ENCODE measurements around the gene CFAP45. TPM values are rescaled to one million over a fixed set of nuclear protein-coding genes. Genes with fewer than 3 reads are reported as not detected.

CFAP45 gene
- total RNA-seq, 4 donors from 2014 or later, result 0.56 to 0.94 TPM; not detected in 2

DNA sequence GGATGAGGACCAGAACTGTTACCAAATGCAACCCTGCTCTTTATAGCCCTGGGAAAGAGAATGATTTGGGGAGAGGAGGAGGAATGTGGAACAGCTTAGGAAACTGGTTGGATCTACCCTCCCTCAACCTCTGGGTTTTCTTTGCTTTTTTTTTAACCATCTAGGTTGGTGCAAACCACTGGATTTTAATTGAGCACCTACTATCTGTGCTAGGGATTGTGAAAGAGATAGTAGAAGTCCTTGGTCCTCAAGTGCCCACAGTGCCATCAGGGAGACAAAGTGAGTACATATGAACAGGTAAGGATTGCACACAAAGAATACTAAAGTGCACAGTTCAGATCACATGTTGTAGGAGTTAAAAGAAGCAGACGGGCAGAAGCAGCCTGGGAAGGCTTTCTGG is 20.7 kb upstream of the CFAP45 start:
- peaks cover 18 to 32% of the 10 kb centered on the region in 2 donors for H3K4me1 ChIP-seq
- DNase-seq, result no peak
- no peak for TF ChIP-seq POLR2A (IDR thresholded peaks at IDR 0.05)
- TF ChIP-seq, protein P1, sequence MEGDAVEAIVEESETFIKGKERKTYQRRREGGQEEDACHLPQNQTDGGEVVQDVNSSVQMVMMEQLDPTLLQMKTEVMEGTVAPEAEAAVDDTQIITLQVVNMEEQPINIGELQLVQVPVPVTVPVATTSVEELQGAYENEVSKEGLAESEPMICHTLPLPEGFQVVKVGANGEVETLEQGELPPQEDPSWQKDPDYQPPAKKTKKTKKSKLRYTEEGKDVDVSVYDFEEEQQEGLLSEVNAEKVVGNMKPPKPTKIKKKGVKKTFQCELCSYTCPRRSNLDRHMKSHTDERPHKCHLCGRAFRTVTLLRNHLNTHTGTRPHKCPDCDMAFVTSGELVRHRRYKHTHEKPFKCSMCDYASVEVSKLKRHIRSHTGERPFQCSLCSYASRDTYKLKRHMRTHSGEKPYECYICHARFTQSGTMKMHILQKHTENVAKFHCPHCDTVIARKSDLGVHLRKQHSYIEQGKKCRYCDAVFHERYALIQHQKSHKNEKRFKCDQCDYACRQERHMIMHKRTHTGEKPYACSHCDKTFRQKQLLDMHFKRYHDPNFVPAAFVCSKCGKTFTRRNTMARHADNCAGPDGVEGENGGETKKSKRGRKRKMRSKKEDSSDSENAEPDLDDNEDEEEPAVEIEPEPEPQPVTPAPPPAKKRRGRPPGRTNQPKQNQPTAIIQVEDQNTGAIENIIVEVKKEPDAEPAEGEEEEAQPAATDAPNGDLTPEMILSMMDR (IDR thresholded peaks at IDR 0.05), result no peak
- intact Hi-C loops (cut with DNase I), result loop anchor here (10.0 kb wide), 1 partner anchor 174 kb away; the partner anchor contains the start of gene IGSF8
- WGBS, 2 donors, result 72 to 92% methylated on average over 1 of the region's 1 CpG
- no peaks in the 10 kb centered on the region for H3K9me3 ChIP-seq
- no peak overlapping the region for H3K4me3 ChIP-seq (replicated peaks in 1 of 3)
- peaks cover 20 to 30% of the 10 kb centered on the region in 2 donors for H3K36me3 ChIP-seq
- peak overlapping the region in 1 of 3 donors; percentile 12 for H3K27ac ChIP-seq
- no peaks in the 10 kb centered on the region for H3K27me3 ChIP-seq

DNA sequence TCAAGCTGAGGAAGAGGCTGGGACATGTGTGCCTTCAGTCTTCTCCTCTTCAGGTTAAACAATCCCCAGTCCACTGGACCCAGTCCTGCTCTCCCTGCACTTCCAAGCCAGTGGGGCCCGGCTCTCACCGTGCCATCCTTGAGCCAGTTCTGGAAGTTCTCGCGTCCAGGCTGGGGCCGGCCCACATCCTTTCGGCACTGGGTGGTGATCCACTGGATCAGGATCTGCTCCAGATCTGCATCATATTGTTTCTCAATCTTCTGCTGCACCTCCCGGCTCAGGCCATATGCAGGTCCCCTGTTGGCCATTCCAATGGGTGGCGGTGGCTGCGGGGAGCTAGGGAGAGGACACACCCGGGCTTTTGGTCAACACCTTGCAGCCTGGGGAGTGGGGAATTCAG is 20.2 kb upstream of the CFAP45 start:
- TF ChIP-seq POLR2A (IDR thresholded peaks at IDR 0.05), result no peak
- TF ChIP-seq, protein P1 (IDR thresholded peaks at IDR 0.05), result no peak
- Histone ChIP-seq H3K36me3 (peaks cover 20 to 30% of the 10 kb centered on the region in 2 donors), H3K4me1 (peaks cover 17 to 32% of the 10 kb centered on the region in 2 donors), H3K27ac (peak overlapping the region in 1 of 3 donors; percentile 12), H3K27me3 (no peaks in the 10 kb centered on the region), H3K9me3 (no peaks in the 10 kb centered on the region), H3K4me3 (replicated peaks in 1 of 3) (no peak overlapping the region)
- no peak for DNase-seq
- intact Hi-C loops (cut with DNase I), result loop anchor here (10.0 kb wide), 1 partner anchor 175 kb away; the partner anchor contains the start of gene IGSF8
- WGBS, 2 donors, result 92 to 94% methylated on average over 10 of the region's 10 CpGs

DNA sequence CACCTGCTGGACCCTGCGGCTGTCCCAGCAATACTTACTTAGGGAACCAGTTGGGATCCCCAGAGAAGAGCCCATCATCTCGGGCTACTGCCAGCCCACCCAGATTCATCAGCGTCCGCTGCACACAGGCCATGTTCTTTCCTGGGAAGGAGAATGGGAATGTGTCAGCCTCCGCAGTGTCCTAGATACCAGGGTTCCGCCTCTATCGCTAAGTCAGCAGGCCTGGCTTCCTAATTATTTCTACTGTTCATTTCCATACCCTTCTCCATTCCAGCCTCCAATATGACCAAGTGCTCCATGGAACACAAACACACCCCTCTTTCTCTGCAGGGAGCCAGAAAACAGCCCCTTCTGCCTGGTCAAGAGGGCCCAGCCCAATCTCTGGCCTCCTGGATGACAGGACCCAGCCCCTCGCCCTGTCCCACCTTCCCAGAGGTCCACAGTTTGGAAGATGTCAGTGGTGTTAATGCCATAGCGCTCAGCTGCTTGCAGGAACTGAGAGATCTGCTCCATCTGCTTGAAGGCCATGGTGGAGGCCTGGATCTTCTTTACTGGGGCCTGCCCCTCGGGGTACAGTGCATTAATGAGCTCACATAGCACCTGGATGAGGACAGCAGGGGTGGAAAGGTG is 19.4 kb upstream of the CFAP45 start:
- no peak overlapping the region for H3K4me3 ChIP-seq (replicated peaks in 1 of 3)
- 97% methylated on average over 10 of the region's 10 CpGs for WGBS, 2 donors
- no peak for TF ChIP-seq POLR2A (IDR thresholded peaks at IDR 0.05)
- TF ChIP-seq, protein P1 (IDR thresholded peaks at IDR 0.05), result no peak
- H3K27me3 ChIP-seq, result no peaks in the 10 kb centered on the region
- peaks cover 20 to 30% of the 10 kb centered on the region in 2 donors for H3K36me3 ChIP-seq
- no peak for DNase-seq
- intact Hi-C loops (cut with DNase I), result no loop called here
- H3K4me1 ChIP-seq, result peaks cover 17 to 36% of the 10 kb centered on the region in 2 donors
- H3K9me3 ChIP-seq, result no peaks in the 10 kb centered on the region
- H3K27ac ChIP-seq, result no peak overlapping the region

DNA sequence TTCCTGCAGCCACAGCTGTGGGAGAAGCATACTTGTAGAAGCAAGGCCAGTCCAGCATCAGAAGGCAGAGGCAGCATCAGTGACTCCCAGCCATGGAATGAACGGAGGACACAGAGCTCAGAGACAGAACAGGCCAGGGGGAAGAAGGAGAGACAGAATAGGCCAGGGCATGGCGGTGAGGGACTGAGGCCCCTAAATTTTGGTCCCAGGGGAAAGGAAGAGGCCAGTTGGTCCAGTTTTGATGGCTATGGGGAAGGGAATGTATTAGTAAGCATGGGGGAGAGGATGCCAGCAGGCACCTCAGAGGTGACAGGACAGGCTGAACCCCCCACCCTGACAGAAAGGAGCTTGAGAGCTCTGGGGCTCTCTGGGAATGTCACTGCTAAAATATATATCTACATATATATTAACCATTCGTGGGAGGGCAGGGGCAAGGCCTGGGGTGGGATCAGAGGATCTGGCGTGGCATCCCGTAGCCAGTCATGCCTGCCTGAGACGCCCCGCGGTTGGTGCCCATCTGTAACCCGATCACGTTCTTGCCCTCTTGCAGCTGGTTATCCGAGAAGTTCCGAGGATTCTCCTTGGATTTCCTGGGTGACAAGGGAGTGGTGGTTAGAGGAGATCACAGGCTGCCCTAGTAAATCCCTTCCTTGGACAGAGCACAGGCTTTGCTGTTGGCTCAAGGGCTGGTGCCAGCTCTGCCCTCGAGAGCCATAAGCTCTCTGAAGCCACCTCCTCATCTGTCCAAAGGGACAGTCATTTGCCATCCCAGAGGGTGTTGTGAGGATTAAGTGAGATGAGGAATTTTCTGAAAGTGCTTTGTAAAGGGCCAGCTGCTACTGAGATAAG is 18.6 kb upstream of the CFAP45 start:
- intact Hi-C loops (cut with DNase I), result no loop called here
- Histone ChIP-seq H3K4me1 (peaks cover 9 to 43% of the 10 kb centered on the region in 2 donors), H3K36me3 (peaks cover 20 to 30% of the 10 kb centered on the region in 2 donors), H3K27me3 (no peaks in the 10 kb centered on the region), H3K27ac (no peak overlapping the region), H3K9me3 (no peaks in the 10 kb centered on the region), H3K4me3 (replicated peaks in 1 of 3) (no peak overlapping the region)
- DNase-seq, result no peak
- no peak for TF ChIP-seq POLR2A (IDR thresholded peaks at IDR 0.05)
- TF ChIP-seq, protein P1 (IDR thresholded peaks at IDR 0.05), result no peak
- WGBS, 2 donors, result 90 to 95% methylated on average over 12 to 13 of the region's 13 CpGs

Measured in thyroid gland (tissue), 4 donors.